Pancreas (tissue), 10 donors: Measurements from ENCODE around the gene SPEN. TPM values are rescaled to one million over a fixed set of nuclear protein-coding genes. Genes with fewer than 3 reads are reported as not detected.
A peak's percentile ranks its signal among the peaks of the same experiment; 100 is the strongest.

Source experiments
- ATAC-seq, 4 donors: fragments of 200-7000 bp; cut with Tn5 transposase; one replicate each; pipeline versions ENCODE4 v1.8.0 to v1.9.1; 2020; ENCODE audit warnings: mild to moderate bottlenecking in 4 of 4, moderate library complexity in 4 of 4
- DNase-seq, 6 donors: peaks; one replicate each; pipeline ENCODE4 v3.0.0-alpha.2; 2020
- FAIRE-seq: peaks from 2 replicates; lab custom pipeline; 2012; peaks lifted over from hg19 to GRCh38; lab: Jason Lieb, UNC
- H3K27ac ChIP-seq, 4 donors: fragments of 200-600 bp; sonication (generic); 1 replicate in 3 of 4; 2 replicates in 1 of 4; pipeline versions ENCODE4 v1.5.0 to v1.8.0; 2020
- H3K27me3 ChIP-seq, 4 donors: fragments of 200-600 bp; one replicate each; pipeline ENCODE4 v1.8.0; 2021
- H3K36me3 ChIP-seq, 3 donors: fragments of 200-600 bp; sonication (generic) in 1 of 3; one replicate each; pipeline versions ENCODE4 v1.5.0 to v1.8.0; 2020 to 2021
- H3K4me1 ChIP-seq, 3 donors: fragments of 200-600 bp; one replicate each; pipeline ENCODE4 v1.8.0; 2021
- H3K4me3 ChIP-seq, 4 donors: fragments of 200-600 bp; sonication (generic) in 2 of 4; one replicate each; pipeline versions ENCODE4 v1.5.0 to v1.8.0; 2020 to 2021
- H3K9me3 ChIP-seq, 4 donors: fragments of 200-600 bp; one replicate each; pipeline ENCODE4 v1.8.0; 2021
- WGBS, 2 donors: extraction: QIAGEN DNeasy Blood & Tissue Kit; methylation state at CpG; one replicate each; pipeline ENCODE4 v1.1.7; 2013; 5-methylcytosine and 5-hydroxymethylcytosine counted together
- intact Hi-C, 3 donors: fragments of 100-400 bp; cut with DNase I; formaldehyde crosslinking; loops; one replicate each; pipeline versions ENCODE4 v1.11.1 to v1.14.2; 2022
- polyA plus RNA-seq, 2 donors: library from polyadenylated mRNA; stranded (reverse); fragments of 200-250 nt; gene quantifications; one replicate each; pipeline ENCODE4 v1.2.3, GENCODE V29; 2013
- total RNA-seq, 6 donors: library from RNA; stranded (reverse); fragmentation: NEBNext Ultra II Directional in 4 of 6; extraction: Animal tissue kit (Norgen Biotek cat#: 25700) in 4 of 6; gene quantifications; one replicate each; pipeline versions ENCODE4 v1.2.1 to v1.2.4, GENCODE V29; 2021 to 2023
- TF ChIP-seq, protein P1 (sequence below), 4 donors: fragments of 200-600 bp; sonication (generic) in 3 of 4; IDR thresholded peaks; one replicate each; pipeline versions ENCODE4 v1.5.0 to v1.8.0; 2021; ENCODE audit warnings: antibody characterized with exemption in 4 of 4
- donor health status: healthy with polysubstance abuse.
- donor health status: DM: no; HTN: no; CAD: no; lungs with moderate emphysema.
- donor health status: DM: no; HTN: no; CAD: no.
- donor health status: control.
- donor health status: control.
- donor health status: Bipolar disorder and iron deficiency.
- donor health status: DM: yes; HTN: yes; CAD: no.
- donor health status: DM: no; HTN: no; CAD: no.
- donor health status: DM: no; HTN: no; CAD: no.
- donor health status: DM: yes; HTN: yes; CAD: no.

SPEN gene
- total and polyA plus RNA-seq, 8 donors: 16.2 to 38.2 (median 26.2) TPM

- DNase-seq (peak; percentile 73 to 92 (median 80)), ATAC-seq (peak; percentile 69 to 80 (median 76)), FAIRE-seq (no peak)
- H3K27me3 ChIP-seq: no peaks in the 10 kb centered on the region
- intact Hi-C loops: no loop called here
- no peak overlapping the region for H3K27ac ChIP-seq
- H3K4me3 ChIP-seq: no peak overlapping the region
- H3K9me3 ChIP-seq: no peaks in the 10 kb centered on the region
- peaks cover 0 to 76% (median 39%) of the 10 kb centered on the region in 3 donors for H3K36me3 ChIP-seq
- peaks cover 7 to 14% (median 13%) of the 10 kb centered on the region in 3 donors for H3K4me1 ChIP-seq
- TF ChIP-seq, protein P1, sequence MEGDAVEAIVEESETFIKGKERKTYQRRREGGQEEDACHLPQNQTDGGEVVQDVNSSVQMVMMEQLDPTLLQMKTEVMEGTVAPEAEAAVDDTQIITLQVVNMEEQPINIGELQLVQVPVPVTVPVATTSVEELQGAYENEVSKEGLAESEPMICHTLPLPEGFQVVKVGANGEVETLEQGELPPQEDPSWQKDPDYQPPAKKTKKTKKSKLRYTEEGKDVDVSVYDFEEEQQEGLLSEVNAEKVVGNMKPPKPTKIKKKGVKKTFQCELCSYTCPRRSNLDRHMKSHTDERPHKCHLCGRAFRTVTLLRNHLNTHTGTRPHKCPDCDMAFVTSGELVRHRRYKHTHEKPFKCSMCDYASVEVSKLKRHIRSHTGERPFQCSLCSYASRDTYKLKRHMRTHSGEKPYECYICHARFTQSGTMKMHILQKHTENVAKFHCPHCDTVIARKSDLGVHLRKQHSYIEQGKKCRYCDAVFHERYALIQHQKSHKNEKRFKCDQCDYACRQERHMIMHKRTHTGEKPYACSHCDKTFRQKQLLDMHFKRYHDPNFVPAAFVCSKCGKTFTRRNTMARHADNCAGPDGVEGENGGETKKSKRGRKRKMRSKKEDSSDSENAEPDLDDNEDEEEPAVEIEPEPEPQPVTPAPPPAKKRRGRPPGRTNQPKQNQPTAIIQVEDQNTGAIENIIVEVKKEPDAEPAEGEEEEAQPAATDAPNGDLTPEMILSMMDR (IDR thresholded peaks at IDR 0.05): no peak
- WGBS, 2 donors: 63 to 65% methylated on average over 32 of the region's 32 CpGs
Measured at GRCh38 chr1:15941899-15942660, 94.6 kb downstream of the SPEN start.

DNA sequence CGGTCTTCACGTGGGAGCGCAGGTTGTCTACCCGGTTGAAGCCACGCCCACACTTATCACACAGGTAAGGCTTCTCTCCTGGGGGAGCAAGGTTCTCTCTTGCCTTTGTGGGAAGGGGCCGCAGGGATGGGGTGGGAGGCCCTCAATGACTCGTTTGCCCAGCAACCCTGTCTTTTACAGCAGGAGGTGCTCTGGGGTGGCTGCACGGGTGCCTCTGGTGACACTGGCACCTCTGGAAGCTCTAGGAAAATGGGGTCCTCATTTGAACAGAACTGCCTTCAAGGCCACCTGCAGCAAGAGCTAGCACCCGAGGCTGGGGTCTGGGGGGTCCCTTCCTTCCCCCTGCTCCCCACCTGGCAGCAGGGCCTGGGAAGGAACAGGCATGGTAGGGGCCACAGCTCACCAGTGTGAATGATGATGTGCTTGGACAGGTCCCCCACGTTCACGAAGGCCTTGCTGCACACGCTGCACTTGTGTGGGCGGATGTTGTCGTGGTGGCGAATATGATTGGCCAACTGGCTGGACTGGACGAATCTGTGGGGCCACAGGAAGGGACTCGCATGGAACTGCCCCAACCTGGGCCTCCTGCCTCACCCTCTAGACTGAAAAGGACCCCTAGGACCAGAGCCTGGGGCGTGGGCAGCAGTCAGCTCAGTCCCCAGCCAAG is 95.3 kb downstream of the SPEN start:
- no peak for ATAC-seq
- H3K4me3 ChIP-seq: no peak overlapping the region
- intact Hi-C loops: no loop called here
- no peaks in the 10 kb centered on the region for H3K9me3 ChIP-seq
- TF ChIP-seq, protein P1 (IDR thresholded peaks at IDR 0.05): no peak
- peaks cover 2 to 69% (median 33%) of the 10 kb centered on the region in 3 donors for H3K36me3 ChIP-seq
- WGBS, 2 donors: 85 to 87% methylated on average over 18 of the region's 18 CpGs
- no peaks in the 10 kb centered on the region for H3K27me3 ChIP-seq
- no peak for FAIRE-seq
- no peak overlapping the region for H3K27ac ChIP-seq
- DNase-seq: no peak
- peaks cover 7 to 14% (median 13%) of the 10 kb centered on the region in 3 donors for H3K4me1 ChIP-seq

GRCh38 chr1:15943328-15943991 is 96.0 kb downstream of the SPEN start:
- Histone ChIP-seq H3K36me3 (peaks cover 2 to 62% (median 30%) of the 10 kb centered on the region in 3 donors), H3K4me3 (no peak overlapping the region), H3K27ac (no peak overlapping the region), H3K9me3 (no peaks in the 10 kb centered on the region), H3K27me3 (no peaks in the 10 kb centered on the region), H3K4me1 (peaks cover 7 to 15% (median 13%) of the 10 kb centered on the region in 3 donors)
- WGBS, 2 donors: 95 to 97% methylated on average over 33 of the region's 33 CpGs
- no peak for FAIRE-seq
- peak in 1 of 6 donors; percentile 68 for DNase-seq
- TF ChIP-seq, protein P1 (IDR thresholded peaks at IDR 0.05): no peak
- no peak for ATAC-seq
- intact Hi-C loops: no loop called here

- intact Hi-C loops: no loop called here
- H3K27ac ChIP-seq: no peak overlapping the region
- DNase-seq (no peak), ATAC-seq (no peak), FAIRE-seq (no peak)
- peaks cover 2 to 61% (median 26%) of the 10 kb centered on the region in 3 donors for H3K36me3 ChIP-seq
- TF ChIP-seq, protein P1 (IDR thresholded peaks at IDR 0.05): no peak
- H3K27me3 ChIP-seq: no peaks in the 10 kb centered on the region
- no peaks in the 10 kb centered on the region for H3K9me3 ChIP-seq
- H3K4me1 ChIP-seq: peaks cover 5 to 16% (median 12%) of the 10 kb centered on the region in 3 donors
- WGBS, 2 donors: 94 to 96% methylated on average over 21 to 22 of the region's 22 CpGs
- H3K4me3 ChIP-seq: no peak overlapping the region
Measured at GRCh38 chr1:15943992-15944307, 96.4 kb downstream of the SPEN start.
